HepG2 (cell line): ENCODE measurements around the gene AGAP1. TPM values are rescaled to one million over a fixed set of nuclear protein-coding genes. Genes with fewer than 3 reads are reported as not detected.

Experiments used
- GTF3A ChIP-seq: sonication (generic); formaldehyde crosslinking; conservative IDR thresholded peaks from 2 replicates; pipeline ENCODE4 v1.4.0; 2020; ENCODE audit warnings: mild to moderate bottlenecking, missing genetic modification reagents
- HOXA3 ChIP-seq: sonication (generic); formaldehyde crosslinking; IDR thresholded peaks from 2 replicates; pipeline ENCODE4 v1.5.0; 2020; ENCODE audit warnings: missing genetic modification reagents
- KDM2A ChIP-seq: sonication (generic); formaldehyde crosslinking; IDR thresholded peaks from 2 replicates; pipeline ENCODE4 v1.4.0; 2020; ENCODE audit warnings: low read depth, missing genetic modification reagents, borderline replicate concordance
- MEIS2 ChIP-seq: sonication (generic); formaldehyde crosslinking; IDR thresholded peaks from 2 replicates; pipeline ENCODE4 v1.9.0; 2021; ENCODE audit warnings: mild to moderate bottlenecking, missing genetic modification reagents
- NONO ChIP-seq, 2 experiments: fragments of 450-650 bp in 1 of 2; sonication (generic) in 1 of 2; formaldehyde crosslinking in 1 of 2; IDR thresholded peaks in 1 of 2; conservative IDR thresholded peaks in 1 of 2; 2 replicates each; pipeline versions ENCODE4 v1.6.1 to v1.8.0; 2017 to 2022; ENCODE audit warnings: mild to moderate bottlenecking in 1 of 2, missing genetic modification reagents in 1 of 2, moderate library complexity in 1 of 2
- NR1H2 ChIP-seq: sonication (generic); formaldehyde crosslinking; IDR thresholded peaks from 2 replicates; pipeline ENCODE4 v1.8.1; 2022; ENCODE audit warnings: low read depth, missing genetic modification reagents, borderline replicate concordance
- POLR2G ChIP-seq: fragments of 200-400 bp; formaldehyde crosslinking; IDR thresholded peaks from 2 replicates; pipeline ENCODE4 v1.6.1; 2018; ENCODE audit warnings: mild to moderate bottlenecking, low read depth, low read length, moderate library complexity
- RAD21 ChIP-seq: fragments of 450-650 bp; formaldehyde crosslinking; IDR thresholded peaks from 2 replicates; pipeline ENCODE4 v1.5.0; 2020; ENCODE audit warnings: mild to moderate bottlenecking
- RNF2 ChIP-seq: fragments of 450-650 bp; conservative IDR thresholded peaks from 2 replicates; pipeline ENCODE4 v1.6.1; 2016; ENCODE audit warnings: low read depth
- SP1 ChIP-seq, 2 experiments: fragments of 450-650 bp in 1 of 2; sonication (generic) in 1 of 2; formaldehyde crosslinking in 1 of 2; IDR thresholded peaks; 2 replicates each; pipeline versions ENCODE4 v1.4.0 to v1.6.1; 2016 to 2020; ENCODE audit warnings: missing genetic modification reagents in 1 of 2
- SRSF1 ChIP-seq: fragments of 200-400 bp; formaldehyde crosslinking; optimal IDR thresholded peaks from 2 replicates; pipeline ENCODE3; 2017; ENCODE audit warnings: mild to moderate bottlenecking, low read depth, low read length, moderate library complexity
- TBL1XR1 ChIP-seq: fragments of 150-350 bp; IDR thresholded peaks from 2 replicates; pipeline ENCODE4 v1.6.1; 2014; ENCODE audit warnings: borderline replicate concordance, low read length; ENCODE audit not compliant: partially characterized antibody
- TOPORS ChIP-seq: sonication (generic); formaldehyde crosslinking; IDR thresholded peaks from 2 replicates; pipeline ENCODE4 v1.8.0; 2023; ENCODE audit warnings: mild to moderate bottlenecking, missing genetic modification reagents
- ZFX ChIP-seq: sonication (generic); formaldehyde crosslinking; IDR thresholded peaks from 2 replicates; pipeline ENCODE4 v1.4.0; 2020; ENCODE audit warnings: mild to moderate bottlenecking, low read depth, missing genetic modification reagents, moderate library complexity
- ZFY ChIP-seq: sonication (generic); formaldehyde crosslinking; IDR thresholded peaks from 2 replicates; pipeline ENCODE4 v1.4.0; 2020; ENCODE audit warnings: missing genetic modification reagents
- ZMYM2 ChIP-seq: sonication (generic); formaldehyde crosslinking; IDR thresholded peaks from 2 replicates; pipeline ENCODE4 v1.8.0; 2022; ENCODE audit warnings: mild to moderate bottlenecking, missing genetic modification reagents
- ZNF142 ChIP-seq: sonication (generic); formaldehyde crosslinking; IDR thresholded peaks from 2 replicates; pipeline ENCODE4 v1.4.0; 2020; ENCODE audit warnings: missing genetic modification reagents
- ZNF235 ChIP-seq: sonication (generic); formaldehyde crosslinking; IDR thresholded peaks from 2 replicates; pipeline ENCODE4 v1.8.1; 2023; ENCODE audit warnings: mild to moderate bottlenecking, missing genetic modification reagents, borderline replicate concordance
- ZNF333 ChIP-seq: sonication (generic); formaldehyde crosslinking; IDR thresholded peaks from 2 replicates; pipeline ENCODE4 v1.4.0; 2020; ENCODE audit warnings: mild to moderate bottlenecking, missing genetic modification reagents, borderline replicate concordance
- polyA plus RNA-seq, 8 experiments: library from polyadenylated mRNA; depleted of rRNA in 3 of 8; stranded (reverse) in 7 of 8; unstranded in 1 of 8; fragments of >200 nt; fragmentation: Illumina TruSeq in 4 of 8; extraction: Trizol in 4 of 8; gene quantifications; 2 replicates each; pipeline versions ENCODE4 v1.2.1 to v1.2.3, GENCODE V29; 2011 to 2016; ENCODE audit warnings: low read depth in 4 of 8, missing spikeins in 1 of 8, mixed read lengths in 1 of 8; ENCODE audit not compliant: insufficient read depth in 1 of 8
- total RNA-seq, 5 experiments: library from RNA; depleted of rRNA; stranded (reverse); fragments of >200 nt; fragmentation: Illumina TruSeq; extraction: Trizol; gene quantifications; 2 replicates each; pipeline ENCODE4 v1.2.3, GENCODE V29; 2016; ENCODE audit warnings: low read depth in 1 of 5
- TF ChIP-seq, protein P1 (sequence below): sonication (generic); formaldehyde crosslinking; IDR thresholded peaks from 2 replicates; pipeline ENCODE4 v1.8.1; 2023; ENCODE audit warnings: mild to moderate bottlenecking, missing genetic modification reagents
- TF ChIP-seq, protein P2 (sequence below): sonication (generic); formaldehyde crosslinking; IDR thresholded peaks from 2 replicates; pipeline ENCODE4 v1.4.0; 2020; ENCODE audit warnings: missing genetic modification reagents

AGAP1 gene
- total and polyA plus RNA-seq, 2 of the 13 experiments (the other 11 are each of a cell fraction or from before 2014, with no cell fraction given): 21.2 to 32.7 TPM

GRCh38 chr2:236177967-236178889 is 684.4 kb downstream of the AGAP1 start (continued):
- peak; percentile 32 for TF ChIP-seq SRSF1
- TF ChIP-seq HOXA3 (CRISPR knock-in tag): peak; percentile 21; the same call in 1 of the 2 replicates
- peak; percentile 52; the same call in 1 of the 2 replicates for TF ChIP-seq ZNF142
- TF ChIP-seq MEIS2: peak; percentile 31; the same call in 1 of the 2 replicates
- TF ChIP-seq ZMYM2 (CRISPR knock-in tag): peak; percentile 55; the same call in 1 of the 2 replicates
- TF ChIP-seq, protein P1, sequence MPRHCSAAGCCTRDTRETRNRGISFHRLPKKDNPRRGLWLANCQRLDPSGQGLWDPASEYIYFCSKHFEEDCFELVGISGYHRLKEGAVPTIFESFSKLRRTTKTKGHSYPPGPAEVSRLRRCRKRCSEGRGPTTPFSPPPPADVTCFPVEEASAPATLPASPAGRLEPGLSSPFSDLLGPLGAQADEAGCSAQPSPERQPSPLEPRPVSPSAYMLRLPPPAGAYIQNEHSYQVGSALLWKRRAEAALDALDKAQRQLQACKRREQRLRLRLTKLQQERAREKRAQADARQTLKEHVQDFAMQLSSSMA (CRISPR knock-in tag): 0 out of 2 replicates have a peak, but pooled peaks have one; percentile 21
- no peak for TF ChIP-seq NR1H2 (CRISPR knock-in tag)
- TF ChIP-seq ZNF333: 0 out of 2 replicates have a peak, but pooled peaks have one; percentile 34
- TF ChIP-seq SP1 (IDR thresholded peaks at IDR 0.05): no peak
- TF ChIP-seq SP1 (CRISPR knock-in tag; IDR thresholded peaks at IDR 0.05): 0 out of 2 replicates have a peak, but pooled peaks have one; percentile 27
- TF ChIP-seq POLR2G: no peak
- no peak for TF ChIP-seq NONO (IDR thresholded peaks at IDR 0.05)
- 0 out of 2 replicates have a peak, but pooled peaks have one; percentile 24 for TF ChIP-seq NONO (CRISPR knock-in tag; conservative IDR thresholded peaks at IDR 0.05)
- no peak for TF ChIP-seq TBL1XR1
- 0 out of 2 replicates have a peak, but pooled peaks have one; percentile 10 for TF ChIP-seq ZFX (CRISPR knock-in tag)
- TF ChIP-seq ZFY: peak; percentile 45; the same call in 1 of the 2 replicates
- peak; percentile 58; the same call in 1 of the 2 replicates for TF ChIP-seq ZNF235 (CRISPR knock-in tag)
- TF ChIP-seq RNF2: no peak
- TF ChIP-seq GTF3A (CRISPR knock-in tag): no peak; the same call in 1 of the 2 replicates
- peak; percentile 37; the same call in 1 of the 2 replicates for TF ChIP-seq RAD21
- peak; percentile 87 for TF ChIP-seq KDM2A (CRISPR knock-in tag)
- TF ChIP-seq, protein P2, sequence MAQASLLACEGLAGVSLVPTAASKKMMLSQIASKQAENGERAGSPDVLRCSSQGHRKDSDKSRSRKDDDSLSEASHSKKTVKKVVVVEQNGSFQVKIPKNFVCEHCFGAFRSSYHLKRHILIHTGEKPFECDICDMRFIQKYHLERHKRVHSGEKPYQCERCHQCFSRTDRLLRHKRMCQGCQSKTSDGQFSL (CRISPR knock-in tag): peak; percentile 76
- TF ChIP-seq TOPORS (CRISPR knock-in tag): no peak
